Measurements from ENCODE around the gene TMEM150B.
"Not testable (repeated sequence)": the region's sequence is repeated elsewhere in the genome, so short reads cannot be mapped to it uniquely, and the experiment has no call there.

Gene TMEM150B

DNA sequence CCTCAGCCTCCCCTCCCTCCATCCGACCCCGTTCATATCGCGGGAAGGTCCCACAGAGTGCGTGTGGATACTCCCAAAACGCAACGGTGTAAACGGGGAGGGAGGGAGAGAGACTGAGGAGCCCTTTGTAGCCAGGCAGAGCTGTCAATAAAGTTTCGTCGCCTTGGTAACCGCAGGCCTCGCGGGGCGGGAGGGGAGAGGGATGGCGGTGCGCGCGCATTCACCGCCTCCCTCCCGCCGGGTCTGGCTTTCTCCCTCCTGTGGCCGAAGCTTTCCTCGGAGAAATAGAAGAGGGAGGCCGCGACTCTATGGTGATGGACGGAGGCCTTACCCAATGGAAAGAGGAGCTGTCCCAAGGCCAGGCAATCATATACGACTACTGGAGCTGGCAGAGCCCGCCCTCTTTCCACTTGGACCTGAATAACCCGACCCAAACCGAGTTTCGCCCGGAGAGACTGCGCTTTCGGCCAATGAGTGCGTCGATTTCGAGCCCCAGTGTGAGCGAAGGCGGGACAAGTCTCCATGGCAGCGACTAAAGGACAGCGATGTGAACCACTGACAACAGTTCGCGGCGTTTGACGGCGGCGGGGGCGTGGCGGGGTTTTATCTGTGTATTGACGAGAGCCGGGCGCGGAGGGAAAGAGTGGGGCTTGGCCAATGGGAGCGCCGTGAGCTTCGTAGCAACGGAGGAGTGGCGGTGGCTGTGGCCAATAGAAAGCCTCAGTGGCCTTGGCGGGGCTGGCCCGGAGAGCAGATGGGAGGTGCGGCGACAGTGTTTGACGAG lies 14.2 kb upstream of the TMEM150B start, which contains the start of gene KMT5C:
KMT5C (plus strand) TSS at position 772 of the 784 bp plus-strand sequence. CDS start 2,061 bp downstream, outside the sequence.
- DNase-seq (ENCODE audit: low read depth in 2 of 2), result peak; percentile 100

DNA sequence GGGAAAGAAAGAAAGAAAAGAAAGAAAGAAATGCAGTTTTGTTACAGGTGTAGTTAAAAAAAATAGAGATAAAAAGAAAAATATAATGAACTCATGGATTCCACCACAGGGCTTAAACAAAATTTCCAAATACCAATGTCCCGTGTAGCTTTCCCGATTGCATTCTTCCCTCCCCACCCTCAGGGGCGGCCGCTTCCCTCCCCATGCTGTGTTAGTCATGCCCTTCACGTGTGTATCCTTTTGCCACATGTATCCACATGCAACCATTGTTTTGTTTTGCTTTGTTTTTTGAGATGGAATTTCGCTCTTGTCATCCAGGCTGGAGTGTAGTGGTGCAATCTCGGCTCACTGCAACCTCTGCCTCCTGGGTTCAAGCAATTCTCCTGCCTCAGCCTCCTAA lies 11.0 kb upstream of the TMEM150B start:
- no peak for DNase-seq (ENCODE audit: low read depth in 2 of 2)

DNA sequence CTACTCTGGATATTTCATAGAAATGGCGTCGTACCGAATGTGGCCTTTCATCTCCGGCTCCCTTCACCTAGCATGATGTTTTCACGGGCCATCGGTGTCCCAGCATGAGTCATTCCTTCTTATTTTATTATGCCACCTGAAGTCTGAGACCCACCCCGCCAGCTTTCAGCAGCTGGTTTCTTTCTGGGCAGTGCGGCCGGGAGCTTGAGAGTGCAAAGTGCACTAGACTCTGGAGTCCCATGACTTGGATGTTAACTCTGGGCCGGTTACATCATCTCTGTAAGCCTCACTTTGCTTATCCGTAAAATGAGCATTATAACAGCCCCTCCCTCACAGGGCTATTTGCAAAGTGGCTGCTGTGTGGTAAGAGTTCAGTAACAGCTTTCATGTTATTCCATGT lies 8.7 kb upstream of the TMEM150B start:
- no peak for DNase-seq (ENCODE audit: low read depth in 2 of 2)

DNA sequence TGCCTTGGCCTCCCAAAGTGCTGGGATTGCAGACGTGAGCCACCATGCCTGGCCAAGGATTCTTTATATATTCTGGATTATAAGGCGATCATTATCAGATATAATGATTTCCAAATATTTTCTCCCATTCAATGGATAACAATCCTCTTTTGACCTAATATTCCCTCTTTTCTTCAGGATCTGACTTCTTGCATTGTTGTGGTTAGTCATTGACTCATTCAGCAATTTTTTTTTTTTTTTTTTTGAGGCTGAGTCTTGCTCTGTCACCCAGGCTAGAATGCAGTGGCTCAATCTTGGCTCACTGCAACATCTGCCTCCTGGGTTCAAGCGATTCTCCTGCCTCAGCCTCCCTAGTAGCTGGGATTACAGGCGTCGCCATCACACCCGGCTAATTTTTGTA lies 4.7 kb upstream of the TMEM150B start:
- not testable (repeated sequence) for DNase-seq (ENCODE audit: low read depth in 2 of 2)

DNA sequence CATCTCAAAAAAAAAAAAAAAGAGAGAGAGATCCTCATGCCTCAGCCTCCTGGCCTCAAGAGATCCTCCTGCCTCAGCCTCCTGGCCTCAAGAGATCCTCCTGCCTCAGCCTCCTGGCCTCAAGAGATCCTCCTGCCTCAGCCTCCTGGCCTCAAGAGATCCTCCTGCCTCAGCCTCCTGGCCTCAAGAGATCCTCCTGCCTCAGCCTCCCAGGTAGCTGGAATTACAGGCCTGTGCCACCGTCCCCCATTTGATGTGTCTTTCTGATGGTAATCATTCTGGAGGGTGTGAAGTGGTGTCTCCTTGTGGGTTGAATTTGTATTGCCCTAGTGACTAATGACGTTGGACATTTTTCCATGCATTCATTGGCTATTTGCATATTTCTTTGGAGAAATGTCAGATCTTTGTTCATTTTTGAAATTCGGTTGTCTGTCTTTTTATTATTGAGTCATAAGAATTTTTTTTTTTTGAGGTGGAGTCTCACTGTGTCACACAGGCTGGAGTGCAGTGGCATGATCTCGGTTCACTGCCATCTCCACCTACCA lies 3.7 kb upstream of the TMEM150B start:
- DNase-seq (ENCODE audit: low read depth in 2 of 2), result not testable (repeated sequence)

DNA sequence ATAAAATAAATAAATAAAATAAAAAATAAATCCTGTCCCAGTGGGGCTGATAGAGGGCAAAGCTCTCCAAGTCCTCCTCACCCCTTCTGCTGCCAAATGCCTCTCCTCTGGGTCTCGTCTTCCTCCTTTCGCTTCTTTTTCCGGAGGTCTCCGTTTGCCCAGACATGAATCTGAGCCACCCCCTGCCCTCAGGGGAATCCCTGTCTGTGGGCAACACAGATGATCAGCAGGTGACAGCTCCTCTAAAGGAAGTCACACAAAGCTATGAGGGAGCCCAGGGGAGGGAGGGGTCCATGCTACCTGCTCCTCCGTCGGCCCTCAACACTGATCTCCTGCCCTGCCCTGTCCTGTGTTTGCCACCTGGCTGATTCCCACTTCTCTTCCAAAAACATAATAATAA lies 479 bp downstream of the TMEM150B start:
- no peak for DNase-seq (ENCODE audit: low read depth in 2 of 2)

DNA sequence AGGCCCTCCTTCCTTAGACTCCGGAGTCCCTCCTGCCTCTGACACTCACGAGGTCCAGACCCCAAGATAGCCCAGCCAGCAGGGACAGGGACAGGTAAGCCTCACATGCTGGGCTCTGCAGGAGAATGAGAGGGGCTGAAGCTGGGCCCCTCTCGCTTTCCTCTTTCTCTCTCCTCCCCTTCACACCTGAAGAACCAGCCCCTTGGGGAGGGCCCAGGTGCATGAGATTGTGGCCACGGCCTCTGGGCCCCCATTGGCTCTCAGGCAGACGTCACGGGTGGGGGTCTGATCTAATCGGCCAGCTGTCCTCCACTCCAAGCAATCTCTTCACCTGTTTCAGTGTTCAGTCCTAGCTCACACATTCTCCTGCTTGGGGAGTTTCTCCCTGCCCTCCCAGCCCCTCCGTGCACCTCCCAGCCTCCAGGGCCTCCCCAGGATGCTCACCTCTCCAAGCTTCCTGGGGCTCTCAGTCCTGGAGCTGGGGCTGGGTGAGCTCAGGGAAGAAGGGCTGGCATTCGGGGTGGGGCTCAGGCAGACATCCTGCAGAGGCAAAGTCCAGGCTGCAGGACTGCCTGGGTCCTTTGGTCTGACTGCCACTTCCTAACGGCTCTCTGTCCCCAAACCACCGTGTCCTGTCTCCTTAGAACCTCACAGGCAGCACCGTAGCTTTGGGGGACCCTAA lies 2.8 kb downstream of the TMEM150B start:
- DNase-seq (ENCODE audit: low read depth in 2 of 2), result no peak

DNA sequence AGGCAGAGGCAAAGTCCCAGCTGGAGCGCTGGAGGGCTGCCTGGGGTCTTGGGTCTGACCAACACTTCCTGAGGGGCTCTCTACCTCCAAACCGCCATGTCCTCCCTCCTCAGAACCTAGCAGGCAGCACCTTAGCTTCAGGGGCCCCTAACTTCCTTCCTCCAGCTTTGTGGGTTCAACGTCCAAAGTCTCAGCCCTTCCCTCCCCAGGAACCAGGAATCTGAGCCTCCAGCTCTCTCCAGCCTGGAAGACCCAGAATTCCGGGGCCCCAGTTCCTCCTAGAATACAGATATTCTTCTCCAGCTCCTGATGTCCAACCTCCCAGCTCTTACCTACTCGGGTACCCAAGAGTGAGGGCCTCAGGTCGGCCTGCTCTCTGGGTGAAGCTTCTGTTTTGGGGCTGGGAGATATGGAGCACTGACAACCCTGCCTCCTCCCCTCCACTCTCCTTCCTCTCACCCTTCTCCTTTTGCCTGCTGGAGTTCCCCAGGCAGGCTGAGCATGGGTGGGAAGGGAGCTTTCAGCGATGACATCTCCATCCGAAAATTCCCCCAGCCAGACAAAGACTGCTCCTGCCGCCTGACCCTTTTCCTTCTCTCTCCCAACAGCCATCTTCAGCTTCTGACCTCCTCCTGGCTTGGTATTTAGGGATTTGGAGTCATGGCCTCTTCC lies 3.5 kb downstream of the TMEM150B start:
- no peak for DNase-seq (ENCODE audit: low read depth in 2 of 2)

DNA sequence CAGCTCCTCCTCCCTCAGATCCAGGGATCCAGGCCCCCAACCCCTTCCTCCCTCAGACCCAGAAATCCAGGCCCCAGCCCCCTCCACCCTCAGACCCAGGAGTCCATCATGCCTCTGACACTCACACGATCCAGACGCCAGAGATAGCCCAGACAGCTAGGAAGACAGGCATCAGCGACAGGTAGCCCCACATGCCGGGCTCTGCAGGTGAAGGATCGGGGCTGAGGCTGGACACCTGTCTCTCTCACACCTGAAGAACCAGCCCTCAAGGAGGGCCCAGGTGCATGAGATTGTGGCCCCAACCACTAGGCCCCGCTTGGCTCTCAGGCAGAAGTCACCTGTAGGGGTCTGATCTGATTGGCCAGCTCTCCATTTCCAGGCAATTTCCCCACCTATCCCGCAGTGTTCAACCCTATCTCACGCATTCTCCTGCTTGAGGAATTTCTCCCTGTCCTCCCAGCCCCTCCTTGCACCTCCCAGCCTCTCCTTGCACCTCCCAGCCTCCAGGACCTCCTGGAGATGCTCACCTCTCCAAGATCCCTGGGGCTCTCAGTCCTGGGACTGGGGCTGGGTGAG lies 4.2 kb downstream of the TMEM150B start:
- no peak for DNase-seq (ENCODE audit: low read depth in 2 of 2)

DNA sequence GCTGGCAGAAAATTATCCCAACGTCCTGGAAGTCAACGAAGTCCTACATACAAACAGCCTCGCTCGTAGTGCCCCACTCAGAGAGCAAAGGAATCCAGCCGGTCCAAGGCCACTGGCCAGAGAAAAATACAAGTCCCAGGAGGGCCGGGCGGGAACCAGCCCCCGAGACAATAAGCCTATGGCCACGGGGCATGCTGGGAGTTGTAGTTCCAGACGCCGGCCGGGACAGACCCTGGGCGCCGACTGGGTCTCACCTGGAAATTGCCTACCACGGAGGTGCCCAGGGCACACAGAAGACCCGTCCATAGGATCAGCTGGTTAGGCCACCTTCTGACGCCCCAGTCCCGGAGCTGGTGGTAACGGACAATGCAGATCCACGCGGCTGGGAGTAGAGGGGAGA lies 5.4 kb downstream of the TMEM150B start:
- no peak for DNase-seq (ENCODE audit: low read depth in 2 of 2)

DNA sequence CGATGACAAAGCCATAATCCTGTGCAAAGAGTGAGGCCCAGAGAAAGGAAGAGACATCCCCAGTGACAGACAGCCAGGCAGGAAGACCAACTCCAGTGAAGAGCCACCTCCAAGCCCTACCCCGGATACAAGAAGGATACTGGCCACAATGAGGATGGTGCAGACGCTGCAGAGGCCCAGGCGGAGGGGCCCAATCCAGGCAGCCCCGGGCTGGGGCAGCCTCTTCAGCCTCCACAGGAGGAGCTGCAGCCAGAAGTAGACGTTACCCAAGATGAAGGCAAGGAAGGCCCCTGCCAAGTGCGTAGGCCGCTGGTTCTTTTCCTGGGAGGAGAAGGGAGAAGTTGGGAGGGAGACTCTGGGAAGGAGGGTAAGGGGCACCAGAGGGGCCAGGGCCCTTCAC lies 8.5 kb downstream of the TMEM150B start:
- no peak for DNase-seq (ENCODE audit: low read depth in 2 of 2)

DNA sequence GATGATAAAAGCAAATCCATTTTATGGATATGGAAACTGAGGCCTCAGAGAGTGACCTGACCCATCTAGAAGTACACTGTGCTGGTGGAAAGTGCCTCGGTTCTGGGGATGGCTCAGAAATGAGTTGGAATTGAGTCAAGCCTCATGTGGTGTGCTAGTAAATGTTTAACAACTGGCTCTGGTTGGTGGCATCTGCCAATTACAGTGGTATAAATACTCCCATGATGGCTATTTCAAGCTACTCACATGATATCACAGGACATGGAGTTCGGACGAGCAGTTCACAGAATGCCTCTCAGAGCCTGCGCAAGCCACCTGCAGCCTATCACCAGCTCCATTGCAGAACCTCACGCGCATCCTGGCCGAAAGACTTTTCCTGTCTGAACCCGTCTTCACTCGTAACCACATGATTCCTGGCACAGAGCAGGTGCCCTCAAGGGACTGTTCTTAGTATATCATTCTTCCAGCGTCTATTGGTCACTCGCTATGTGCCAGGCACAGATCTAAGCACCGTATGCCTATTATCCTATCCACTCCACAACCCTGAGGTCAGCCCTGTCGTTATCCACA lies 9.1 kb downstream of the TMEM150B start:
- DNase-seq (ENCODE audit: low read depth in 2 of 2), result no peak

DNA sequence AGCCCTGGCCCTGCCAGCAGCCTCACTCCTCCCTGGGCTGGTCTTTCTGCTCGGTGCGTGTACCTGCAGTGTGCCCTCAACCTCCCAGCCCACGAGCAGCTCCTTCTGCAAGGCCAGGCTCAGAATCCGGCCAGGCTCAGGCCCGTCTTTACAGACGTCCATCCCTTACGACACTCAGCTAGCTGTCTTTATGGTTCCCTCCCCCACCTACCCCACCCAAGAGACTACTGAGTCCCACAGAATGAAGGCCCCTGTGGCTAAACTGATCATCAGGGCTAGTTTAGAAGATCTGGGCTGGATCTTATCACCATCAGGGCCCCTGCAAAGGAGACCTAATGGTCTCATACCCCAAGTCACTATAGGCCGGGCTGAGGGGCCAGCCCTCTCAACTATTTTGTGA lies 10.7 kb downstream of the TMEM150B start:
- DNase-seq (ENCODE audit: low read depth in 2 of 2), result no peak

DNA sequence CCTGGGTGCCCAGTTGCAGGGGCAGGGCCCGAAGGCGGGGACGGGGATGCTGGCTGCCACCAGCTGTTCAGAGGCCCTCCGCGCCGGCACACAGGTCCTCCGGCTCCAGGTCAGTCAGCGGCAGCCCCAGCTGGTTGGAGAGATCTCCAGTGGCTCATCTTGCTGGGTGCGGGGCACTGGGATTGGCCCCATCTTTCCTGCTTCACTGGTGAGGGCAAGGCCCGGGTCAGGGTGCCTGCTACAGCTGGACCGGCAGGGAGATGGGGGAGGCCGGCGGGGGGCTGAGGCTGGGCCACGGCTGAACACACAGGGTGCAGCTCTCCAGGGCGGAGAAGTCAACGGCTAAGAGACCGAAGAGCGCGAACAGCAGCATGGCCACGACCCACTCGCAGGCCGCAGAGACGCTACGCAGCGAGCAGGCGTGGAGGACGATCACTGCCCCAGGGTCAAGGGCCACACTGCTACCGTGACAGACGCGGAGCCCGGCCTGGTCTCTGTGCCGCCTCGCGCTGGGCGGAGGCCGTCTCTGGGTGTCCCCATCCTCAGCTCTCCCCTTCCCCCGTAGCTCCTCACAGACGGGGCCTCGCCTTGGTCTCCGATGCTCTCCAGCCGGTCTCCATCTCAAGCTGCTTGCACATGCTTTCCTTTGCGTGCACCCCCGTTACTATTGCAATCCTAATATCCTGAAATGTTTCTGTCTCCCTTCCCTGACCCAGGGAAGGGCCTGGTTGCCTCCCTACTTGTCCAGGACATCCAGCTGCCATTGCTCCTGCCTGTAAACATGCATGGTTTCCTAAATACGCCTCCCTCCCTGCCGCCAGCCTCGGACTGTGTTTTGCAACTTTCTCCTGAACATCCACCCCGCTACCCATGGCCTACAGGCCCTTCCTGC lies 12.3 kb downstream of the TMEM150B start:
- DNase-seq (ENCODE audit: low read depth in 2 of 2), result no peak

DNA sequence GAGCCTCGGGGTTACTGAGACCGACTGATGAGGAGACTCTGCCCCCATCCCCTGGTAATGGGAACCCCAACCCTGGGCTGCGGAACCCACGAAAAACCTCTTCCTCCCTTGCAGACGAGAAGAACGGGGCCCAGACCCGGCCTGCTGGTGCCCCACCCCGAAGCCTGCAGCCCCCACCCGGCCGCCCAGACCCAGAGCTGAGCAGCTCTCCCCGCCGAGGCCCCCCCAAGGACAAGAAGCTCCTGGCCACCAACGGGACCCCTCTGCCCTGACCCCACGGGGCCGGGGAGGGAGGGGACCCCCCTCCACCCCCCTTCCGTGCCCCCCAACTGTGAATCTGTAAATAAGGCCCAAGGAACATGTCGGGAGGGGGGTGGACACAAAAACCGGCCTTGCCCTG lies 13.3 kb downstream of the TMEM150B start:
- no peak for DNase-seq (ENCODE audit: low read depth in 2 of 2)

DNA sequence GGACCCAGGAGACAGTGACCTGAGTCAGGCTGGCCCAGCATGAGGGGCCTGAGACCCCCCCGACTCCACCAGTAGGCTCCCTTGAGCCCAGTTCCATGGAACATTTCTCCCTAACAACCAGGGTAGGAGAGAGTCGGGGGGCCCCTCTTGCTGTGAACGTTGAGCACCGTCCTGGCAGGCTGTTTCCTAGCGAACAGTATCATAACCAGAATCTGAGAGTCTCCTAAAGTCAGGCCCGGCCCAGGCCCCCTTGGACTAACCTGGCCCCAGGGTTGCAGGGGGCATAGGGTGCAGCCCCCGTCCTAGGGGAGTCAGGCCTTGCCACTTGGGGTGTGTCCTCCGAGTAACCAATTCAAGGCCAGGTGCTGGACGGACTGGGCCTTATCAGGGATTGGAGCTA lies 13.7 kb downstream of the TMEM150B start:
- DNase-seq (ENCODE audit: low read depth in 2 of 2), result no peak

DNA sequence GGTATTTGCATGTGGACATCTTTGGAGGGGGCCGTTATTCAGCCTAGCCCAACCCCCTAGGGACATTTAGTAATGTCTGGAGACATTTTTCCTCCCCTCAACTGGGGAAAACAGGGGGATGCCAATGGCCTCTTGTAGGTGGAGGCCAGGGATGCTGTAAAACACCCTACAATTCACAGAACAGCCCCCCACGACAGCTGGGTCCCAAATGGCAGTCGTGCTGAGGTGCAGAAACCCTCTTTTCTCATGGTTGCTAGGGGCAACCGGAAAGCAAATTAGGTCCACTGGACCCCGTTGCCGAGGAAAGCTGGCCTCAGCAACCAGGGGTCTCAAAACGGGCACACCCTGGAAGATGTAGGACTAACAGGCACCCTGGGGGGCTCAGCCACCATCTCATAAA lies 14.6 kb downstream of the TMEM150B start:
- no peak for DNase-seq (ENCODE audit: low read depth in 2 of 2)

DNA sequence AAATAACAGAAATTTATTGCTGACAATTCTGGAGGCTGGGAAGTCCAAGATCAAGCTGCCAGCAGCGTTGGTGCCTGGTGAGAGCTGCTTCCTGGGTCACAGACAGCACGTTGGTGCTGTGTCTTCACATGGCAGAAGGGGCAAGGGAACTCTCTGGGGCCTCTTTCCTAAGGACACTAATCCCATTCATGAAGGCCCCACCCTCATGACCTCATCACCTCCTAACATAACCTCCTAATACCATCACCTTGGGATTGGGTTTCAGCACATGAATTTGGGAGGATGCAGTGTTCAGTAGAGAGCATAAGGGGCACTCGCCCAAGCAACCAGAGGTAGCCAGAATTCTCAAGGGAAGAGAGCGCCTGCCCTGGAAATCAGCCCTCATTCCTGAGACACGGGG lies 15.7 kb downstream of the TMEM150B start:
- no peak for DNase-seq (ENCODE audit: low read depth in 2 of 2)

DNA sequence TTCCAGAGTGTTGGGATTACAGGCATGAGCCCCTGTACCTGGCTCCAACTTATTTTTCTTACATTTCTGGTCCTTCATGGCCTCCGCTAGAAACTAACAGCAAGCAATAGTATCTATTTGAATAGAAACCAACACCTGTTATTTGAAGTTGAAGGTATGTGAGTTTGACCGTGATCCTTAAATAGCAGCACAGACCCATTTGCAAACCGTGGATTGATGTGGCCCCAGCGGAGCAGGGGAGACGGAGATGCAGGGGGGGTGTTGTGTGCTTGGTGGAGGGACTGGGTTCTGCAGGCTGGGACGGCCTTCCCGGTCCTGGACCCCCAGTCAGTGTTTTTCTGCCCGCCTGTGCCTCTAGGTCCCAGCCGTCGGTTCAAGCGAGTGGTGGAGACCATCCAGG lies 16.9 kb downstream of the TMEM150B start:
- no peak for DNase-seq (ENCODE audit: low read depth in 2 of 2)

DNA sequence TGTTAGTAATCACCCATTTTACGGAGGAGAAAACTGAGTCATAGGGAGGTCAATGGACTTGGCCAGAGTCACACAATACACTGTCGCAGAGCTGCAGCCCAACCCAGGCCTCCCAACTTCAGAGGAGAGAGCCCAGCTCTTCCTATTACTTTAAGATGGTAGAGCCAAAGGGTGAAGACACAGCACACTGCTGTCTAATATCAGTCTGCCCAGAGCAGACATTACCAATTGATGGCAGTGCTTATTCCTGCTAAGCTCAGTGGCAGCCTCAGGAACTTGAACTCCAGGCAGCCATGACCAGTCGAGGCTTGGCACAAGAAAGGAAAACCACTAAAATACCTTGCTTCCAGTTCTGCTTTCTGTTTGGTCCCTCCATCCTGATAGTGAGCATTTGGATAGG lies 18.4 kb downstream of the TMEM150B start:
- DNase-seq (ENCODE audit: low read depth in 2 of 2), result no peak

Data from stimulated activated CD8-positive, alpha-beta memory T cell treated with anti-CD3 and anti-CD28 coated beads, Interleukin-2, amount 100 ng/mL, for 48 hours (primary cell).